Superior temporal gyrus (tissue), 1 donor: ENCODE results near the gene DOCK8.
"Not testable (repeated sequence)": the region's sequence is repeated elsewhere in the genome, so short reads cannot be mapped to it uniquely, and the experiment has no call there.

ENCODE experiments used
- DNase-seq: peaks from one replicate; pipeline ENCODE4 v3.0.0-alpha.2; 2016; ENCODE audit errors: extremely low spot score

Gene DOCK8

GRCh38 chr9:363274-363612 is 148.6 kb downstream of the DOCK8 start:
- no peak for DNase-seq

DNA sequence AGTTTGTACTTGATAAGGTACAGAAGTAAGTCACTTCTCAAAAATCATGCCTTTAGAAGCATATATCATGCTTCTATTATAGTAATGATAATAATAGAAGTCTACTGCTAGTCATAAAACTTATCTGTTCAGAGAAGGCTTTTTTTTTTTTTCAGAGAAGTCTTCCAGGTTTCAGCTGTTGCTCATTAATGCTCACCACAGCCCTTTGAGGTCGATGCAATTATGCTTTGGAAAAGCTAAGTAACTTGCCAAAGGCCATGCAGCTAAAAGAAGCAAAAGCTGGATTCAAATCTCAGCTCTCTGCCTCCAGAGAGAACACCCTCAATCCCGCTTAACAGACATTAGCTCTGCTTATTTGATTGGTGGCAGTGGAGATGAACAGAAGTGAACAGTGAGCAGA is 150.8 kb downstream of the DOCK8 start:
- DNase-seq = no peak

DNA sequence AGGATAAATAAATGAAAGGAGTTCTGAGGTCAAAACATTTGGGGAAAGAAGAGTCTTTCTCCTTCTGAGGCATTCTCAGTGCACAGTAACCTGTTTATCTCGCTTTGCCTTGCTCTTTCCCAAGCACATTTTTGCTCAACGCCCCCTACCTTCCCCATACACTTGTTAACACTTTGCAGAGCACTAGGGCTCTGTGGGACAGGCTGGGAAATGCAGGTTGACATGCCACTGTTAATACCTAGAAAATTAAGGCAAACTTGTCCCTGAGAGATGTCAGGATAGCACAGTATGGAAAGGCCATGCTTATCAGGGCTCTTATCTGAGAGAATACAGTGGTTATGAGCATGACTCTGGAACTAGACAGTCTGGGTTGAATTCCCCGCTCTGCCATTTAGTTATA is 152.0 kb downstream of the DOCK8 start:
- no peak for DNase-seq

DNA sequence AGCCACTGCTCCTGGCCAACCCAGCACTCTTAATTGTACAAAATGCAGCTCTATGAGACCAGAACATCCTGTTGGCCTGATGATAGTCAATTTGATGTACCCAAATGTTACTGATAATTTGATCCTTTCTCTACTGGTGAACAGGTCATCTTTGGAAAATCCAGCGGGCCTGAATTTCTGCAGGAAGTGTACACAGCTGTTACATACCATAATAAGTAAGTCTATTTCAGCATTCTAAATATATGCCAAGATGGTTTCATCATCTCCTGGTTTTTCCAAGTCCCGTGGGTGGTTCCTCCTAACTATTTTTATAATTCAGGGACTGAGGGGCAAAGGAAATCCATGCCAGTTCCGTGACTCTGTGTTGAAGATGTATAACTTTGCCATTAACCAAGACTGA is 155.4 kb downstream of the DOCK8 start:
- DNase-seq = no peak

DNA sequence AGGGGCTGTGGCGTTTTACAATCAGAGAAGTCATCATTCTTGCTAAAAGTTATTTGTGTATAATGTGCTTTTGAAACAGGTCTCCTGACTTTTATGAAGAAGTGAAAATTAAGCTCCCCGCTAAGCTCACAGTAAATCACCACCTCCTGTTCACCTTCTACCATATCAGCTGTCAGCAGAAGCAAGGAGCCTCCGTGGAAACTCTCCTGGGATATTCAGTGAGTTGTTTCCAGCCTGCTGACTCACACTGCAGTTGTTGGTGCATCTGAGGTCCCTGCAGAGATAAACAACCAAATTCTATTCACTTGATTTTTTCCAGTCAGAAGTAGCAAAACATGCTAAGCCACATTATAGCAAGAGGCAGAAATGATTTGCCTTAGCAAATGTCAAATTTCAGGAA is 156.7 kb downstream of the DOCK8 start:
- no peak for DNase-seq

GRCh38 chr9:372128-372527 is 157.5 kb downstream of the DOCK8 start:
- no peak for DNase-seq

- no peak for DNase-seq
Observed at GRCh38 chr9:373759-374206, 159.1 kb downstream of the DOCK8 start.

GRCh38 chr9:374736-375135 is 160.1 kb downstream of the DOCK8 start:
- no peak for DNase-seq

DNA sequence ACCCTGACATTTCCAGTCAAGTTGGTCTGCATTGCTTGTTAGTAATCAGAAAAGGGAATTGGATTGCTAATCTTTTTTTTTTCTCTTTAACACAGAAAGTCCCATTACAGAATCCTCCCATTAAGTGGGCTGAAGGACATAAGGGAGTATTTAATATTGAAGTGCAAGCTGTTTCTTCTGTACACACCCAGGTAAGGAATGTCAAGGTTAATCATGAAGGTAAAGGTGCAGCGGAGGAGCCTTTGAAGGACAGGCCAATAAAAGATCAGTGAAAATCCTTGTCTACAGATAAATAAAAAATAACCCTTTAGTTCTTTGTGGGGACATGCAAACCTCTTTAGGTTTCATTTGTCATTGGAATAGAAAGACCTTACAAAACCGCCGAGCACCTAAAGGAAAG is 161.4 kb downstream of the DOCK8 start:
- DNase-seq = no peak

DNA sequence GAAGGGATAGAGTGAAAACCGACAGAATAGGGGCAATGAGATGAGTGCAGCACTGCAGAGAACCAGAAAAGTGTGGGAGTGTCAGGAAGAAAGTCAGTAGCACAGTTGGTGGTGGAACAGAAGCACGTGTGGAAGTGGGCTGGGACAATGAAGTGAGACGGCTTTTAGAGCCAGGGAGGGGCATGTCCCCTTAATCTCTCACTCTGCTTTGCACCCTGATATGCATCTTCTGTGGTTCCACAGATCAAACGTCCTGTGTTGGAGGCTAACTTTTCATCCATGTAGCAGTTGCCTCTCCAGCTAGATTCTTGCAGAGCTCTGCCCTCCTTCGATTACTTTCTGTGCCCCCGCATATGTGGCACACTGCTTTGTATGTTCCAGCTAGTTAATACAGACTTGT is 163.6 kb downstream of the DOCK8 start:
- DNase-seq = no peak

DNA sequence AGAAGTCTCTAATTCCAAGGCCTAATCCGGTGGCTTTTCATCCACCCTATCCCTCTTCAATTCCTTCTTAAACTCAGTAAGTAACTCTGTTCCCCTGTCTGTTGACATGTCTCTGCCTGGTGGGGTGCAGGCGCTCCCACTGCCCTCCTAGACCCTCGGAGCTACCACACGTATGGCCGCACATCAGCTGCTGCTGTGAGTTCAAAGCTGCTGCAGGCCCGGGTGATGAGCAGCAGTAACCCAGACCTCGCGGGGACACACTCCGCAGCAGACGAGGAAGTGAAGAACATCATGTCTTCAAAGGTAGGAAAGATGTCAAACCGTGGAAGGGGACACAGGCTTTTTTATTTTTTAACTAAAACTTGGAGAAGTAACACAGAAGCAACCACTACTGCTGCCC is 167.7 kb downstream of the DOCK8 start:
- DNase-seq = no peak

GRCh38 chr9:385818-386398 is 171.2 kb downstream of the DOCK8 start:
- peak; percentile 90 for DNase-seq

GRCh38 chr9:389159-389558 is 174.5 kb downstream of the DOCK8 start:
- DNase-seq = no peak

DNA sequence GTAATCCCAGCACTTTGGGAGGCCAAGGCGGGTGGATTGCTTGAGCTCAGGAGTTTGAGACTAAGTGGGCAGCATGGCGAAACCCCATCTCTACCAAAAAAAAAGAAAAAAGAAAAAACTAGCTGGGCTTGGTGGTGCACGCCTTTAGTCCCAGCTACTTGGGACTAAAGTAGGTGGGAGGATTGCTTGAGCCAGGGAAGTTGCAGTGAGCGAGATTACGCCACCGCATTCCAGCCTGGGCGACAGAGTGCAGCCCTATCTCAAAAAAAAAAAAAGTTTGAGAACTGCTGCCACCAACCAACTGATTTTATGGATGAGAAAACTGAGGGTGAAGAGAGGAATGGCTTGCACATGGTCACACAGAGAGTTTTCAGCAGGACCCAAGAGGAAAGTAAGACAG is 175.1 kb downstream of the DOCK8 start:
- no peak for DNase-seq

GRCh38 chr9:392077-392804 is 177.6 kb downstream of the DOCK8 start:
- DNase-seq = no peak

DNA sequence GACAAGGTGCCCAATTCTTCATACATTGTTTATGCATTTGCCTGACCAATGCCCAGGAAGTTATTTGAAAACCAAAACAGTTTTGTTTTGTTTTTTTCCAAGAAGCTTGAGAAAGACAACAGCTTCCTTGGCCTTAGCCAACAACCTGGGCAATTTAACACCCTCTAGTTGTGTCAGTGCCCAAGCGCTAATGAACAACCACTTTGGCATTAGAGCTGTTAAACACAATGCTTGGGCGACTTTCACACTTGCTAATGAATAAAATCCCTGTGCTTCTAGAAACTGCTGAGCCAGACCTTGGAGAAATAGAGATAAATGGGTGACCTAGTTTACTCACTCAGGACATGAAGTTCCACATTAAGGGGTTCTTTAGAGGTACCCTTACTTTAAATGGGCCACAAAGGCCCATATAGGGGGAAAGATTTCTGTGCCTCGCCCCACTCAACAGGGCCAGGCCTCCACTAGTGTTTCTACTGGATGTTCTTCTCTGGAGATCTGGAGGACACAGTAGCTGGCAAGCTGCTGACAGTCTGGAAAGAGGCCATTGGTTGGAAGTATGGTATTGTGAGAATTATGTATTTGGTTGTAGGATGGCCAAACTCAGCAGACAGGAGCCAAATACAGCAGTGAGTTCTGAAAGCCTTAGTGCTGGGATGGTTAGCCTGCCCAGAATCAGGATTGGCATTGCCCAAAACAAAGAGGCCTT is 179.8 kb downstream of the DOCK8 start:
- DNase-seq = no peak

GRCh38 chr9:396396-396795 is 181.7 kb downstream of the DOCK8 start:
- DNase-seq = no peak

GRCh38 chr9:398085-398484 is 183.4 kb downstream of the DOCK8 start:
- no peak for DNase-seq

- no peak for DNase-seq
Observed at GRCh38 chr9:401223-401622, 186.6 kb downstream of the DOCK8 start.

GRCh38 chr9:404234-404633 is 189.6 kb downstream of the DOCK8 start:
- no peak for DNase-seq

DNA sequence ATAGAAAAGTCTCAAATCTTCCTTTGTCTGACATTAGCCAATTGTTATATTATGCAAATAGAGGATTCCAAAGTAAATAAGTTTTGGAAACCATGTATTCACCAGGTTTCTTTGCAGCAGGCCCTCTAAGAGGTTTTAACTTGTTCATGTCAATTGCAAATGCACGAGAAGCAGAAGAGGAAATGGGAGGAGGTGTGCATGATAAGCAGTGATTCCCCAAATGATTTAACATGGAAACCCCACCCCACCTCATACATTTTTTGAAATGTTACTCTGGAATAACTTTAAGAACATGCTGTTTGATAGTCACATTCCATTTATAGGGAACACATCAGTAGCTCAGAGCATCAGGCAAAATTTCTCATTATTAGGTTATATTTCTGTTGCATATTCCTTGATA is 190.7 kb downstream of the DOCK8 start:
- no peak for DNase-seq

DNA sequence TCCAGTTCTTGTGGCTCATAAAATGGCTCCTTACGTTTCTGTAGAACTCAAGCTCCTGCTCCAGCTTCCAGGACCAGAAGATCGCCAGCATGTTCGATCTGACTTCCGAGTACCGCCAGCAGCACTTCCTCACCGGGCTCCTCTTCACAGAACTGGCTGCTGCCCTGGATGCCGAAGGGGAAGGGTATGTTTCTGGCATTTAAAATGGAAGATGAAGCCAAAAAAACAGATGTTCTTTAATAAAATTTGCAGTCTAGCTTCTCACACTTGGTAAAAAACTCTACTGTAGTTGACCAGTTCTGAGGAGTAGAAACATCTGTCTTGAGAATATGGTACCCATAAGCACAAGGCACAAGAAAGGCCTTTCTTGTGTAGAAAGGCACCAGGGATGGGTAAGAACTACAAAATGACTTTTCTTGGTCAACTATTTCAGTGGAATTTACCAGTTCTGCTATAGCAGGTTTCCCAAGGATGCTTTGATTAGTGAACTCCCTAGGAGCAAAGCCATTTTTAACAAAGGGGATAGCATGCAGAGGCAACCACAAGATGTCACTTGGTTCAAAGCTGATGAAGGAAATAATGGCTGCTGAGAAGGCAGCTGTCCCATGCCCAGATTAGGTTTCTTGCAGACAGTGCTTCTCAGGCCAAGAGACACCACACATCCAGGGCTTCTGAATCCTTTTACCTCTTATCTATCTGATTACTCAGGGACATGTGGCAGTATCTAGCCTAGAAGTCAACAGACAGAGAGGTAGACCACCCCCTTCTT is 192.4 kb downstream of the DOCK8 start:
- peak; percentile 46 for DNase-seq

DNA sequence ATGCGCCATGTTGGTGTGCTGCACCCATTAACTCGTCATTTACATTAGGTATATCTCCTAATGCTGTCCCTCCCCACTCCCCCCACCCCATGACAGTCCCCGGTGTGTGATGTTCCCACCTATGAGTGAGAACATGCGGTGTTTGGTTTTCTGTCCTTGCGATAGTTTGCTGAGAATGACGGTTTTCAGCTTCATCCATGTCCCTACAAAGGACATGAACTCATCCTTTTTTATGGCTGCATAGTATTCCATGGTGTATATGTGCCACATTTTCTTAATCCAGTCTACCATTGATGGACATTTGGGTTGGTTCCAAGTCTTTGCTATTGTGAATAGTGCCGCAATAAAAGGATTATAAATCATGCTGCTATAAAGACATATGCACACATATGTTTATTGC is 195.0 kb downstream of the DOCK8 start:
- DNase-seq = not testable (repeated sequence)
